H9 (cell line): ENCODE data around the gene ALDH9A1. TPM values are rescaled to one million over a fixed set of nuclear protein-coding genes. Genes with fewer than 3 reads are reported as not detected.

ENCODE experiments used
- DNase-seq: peaks from one replicate; pipeline ENCODE4 v3.0.0-alpha.2; 2017
- H2AFZ ChIP-seq: one replicate; pipeline ENCODE4 v1.6.1; 2013; ENCODE audit warnings: mild to moderate bottlenecking, low read length, control low read depth, moderate library complexity
- H2AK5ac ChIP-seq: 2 replicates; pipeline ENCODE4 v1.6.1; 2013; ENCODE audit warnings: low read length, control low read depth, mixed read lengths; ENCODE audit not compliant: insufficient read length
- H2BK120ac ChIP-seq: one replicate; pipeline ENCODE4 v1.6.1; 2013; ENCODE audit warnings: low read depth, mild to moderate bottlenecking, low read length, control low read depth, inconsistent platforms; ENCODE audit not compliant: poor library complexity, severe bottlenecking
- H2BK12ac ChIP-seq: 2 replicates; pipeline ENCODE4 v1.6.1; 2013; ENCODE audit warnings: low read length, control low read depth, mixed read lengths, low read depth; ENCODE audit not compliant: insufficient read length
- H2BK15ac ChIP-seq: 2 replicates; pipeline ENCODE4 v1.6.1; 2013; ENCODE audit warnings: low read depth, low read length, control low read depth
- H2BK20ac ChIP-seq: one replicate; pipeline ENCODE4 v1.6.1; 2013; ENCODE audit warnings: low read depth, mild to moderate bottlenecking, low read length, control low read depth, inconsistent platforms; ENCODE audit not compliant: poor library complexity, severe bottlenecking
- H2BK5ac ChIP-seq: 2 replicates; pipeline ENCODE4 v1.6.1; 2013; ENCODE audit warnings: low read length, control low read depth, mixed read lengths; ENCODE audit not compliant: insufficient read length
- H3K14ac ChIP-seq: 2 replicates; pipeline ENCODE4 v1.6.1; 2013; ENCODE audit warnings: low read length, control low read depth; ENCODE audit not compliant: insufficient read depth
- H3K18ac ChIP-seq: 2 replicates; pipeline ENCODE4 v1.6.1; 2013; ENCODE audit warnings: low read depth, mild to moderate bottlenecking, mixed read lengths, low read length, control low read depth; ENCODE audit not compliant: insufficient read length
- H3K23ac ChIP-seq: 2 replicates; pipeline ENCODE4 v1.6.1; 2013; ENCODE audit warnings: low read length, control low read depth, mixed read lengths, low read depth; ENCODE audit not compliant: insufficient read length
- H3K23me2 ChIP-seq: 2 replicates; pipeline ENCODE4 v1.6.1; 2013; ENCODE audit warnings: low read depth, mild to moderate bottlenecking, mixed read lengths, low read length, control low read depth; ENCODE audit not compliant: insufficient read length, poor library complexity, severe bottlenecking
- H3K27ac ChIP-seq: 2 replicates; pipeline ENCODE4 v1.5.1; 2013; ENCODE audit warnings: low read length, control low read depth, mixed read lengths, low read depth; ENCODE audit not compliant: insufficient read length
- H3K27me3 ChIP-seq: 2 replicates; pipeline ENCODE4 v1.6.1; 2013; ENCODE audit warnings: low read length, control low read depth, inconsistent platforms; ENCODE audit not compliant: insufficient read depth
- H3K4ac ChIP-seq: 2 replicates; pipeline ENCODE4 v1.6.1; 2013; ENCODE audit warnings: low read depth, mild to moderate bottlenecking, control low read depth, inconsistent platforms, low read length, moderate library complexity
- H3K4me1 ChIP-seq: 2 replicates; pipeline ENCODE4 v1.6.1; 2013; ENCODE audit warnings: low read length, control low read depth, inconsistent platforms; ENCODE audit not compliant: insufficient read depth
- H3K4me2 ChIP-seq: 2 replicates; pipeline ENCODE4 v1.6.1; 2013; ENCODE audit warnings: low read length, control low read depth, mixed read lengths; ENCODE audit not compliant: insufficient read length, insufficient read depth
- H3K56ac ChIP-seq: 2 replicates; pipeline ENCODE4 v1.6.1; 2013; ENCODE audit warnings: low read depth, mild to moderate bottlenecking, mixed read lengths, low read length, control low read depth; ENCODE audit not compliant: insufficient read length
- H3K79me1 ChIP-seq: 2 replicates; pipeline ENCODE4 v1.6.1; 2013; ENCODE audit warnings: low read depth, mild to moderate bottlenecking, moderate library complexity, low read length, control low read depth, inconsistent platforms; ENCODE audit not compliant: insufficient read depth, poor library complexity, severe bottlenecking
- H3K79me2 ChIP-seq: 2 replicates; pipeline ENCODE4 v1.6.1; 2013; ENCODE audit warnings: low read length, control low read depth, inconsistent platforms; ENCODE audit not compliant: insufficient read depth
- H3K9ac ChIP-seq: 2 replicates; pipeline ENCODE4 v1.6.1; 2013; ENCODE audit warnings: low read length, control low read depth, mixed read lengths; ENCODE audit not compliant: insufficient read length; ENCODE audit errors: extremely low read depth
- H3K9me3 ChIP-seq: one replicate; pipeline ENCODE4 v1.6.1; 2013; ENCODE audit warnings: low read depth, low read length, inconsistent platforms; ENCODE audit not compliant: control insufficient read depth
- H3T11ph ChIP-seq: one replicate; pipeline ENCODE4 v1.6.1; 2013; ENCODE audit warnings: mild to moderate bottlenecking, low read length, control low read depth, inconsistent platforms
- H4K20me1 ChIP-seq: one replicate; pipeline ENCODE4 v1.6.1; 2013; ENCODE audit not compliant: control insufficient read depth, insufficient read length, insufficient read depth
- H4K5ac ChIP-seq: 2 replicates; pipeline ENCODE4 v1.6.1; 2013; ENCODE audit warnings: low read depth, mild to moderate bottlenecking, mixed read lengths, low read length, control low read depth; ENCODE audit not compliant: insufficient read length
- H4K8ac ChIP-seq: replicated peaks from 2 replicates; pipeline ENCODE4 v1.6.1; 2013; ENCODE audit warnings: low read length, control low read depth, mixed read lengths, low read depth; ENCODE audit not compliant: insufficient read length
- H4K91ac ChIP-seq: 2 replicates; pipeline ENCODE4 v1.6.1; 2013; ENCODE audit warnings: low read depth, mild to moderate bottlenecking, moderate library complexity, mixed read lengths, low read length, control low read depth; ENCODE audit not compliant: insufficient read length
- H3K27ac Mint-ChIP-seq, 3 experiments: 2 replicates in 2 of 3; 3 replicates in 1 of 3; pipeline ENCODE4 v1.8.0; 2020 to 2021; ENCODE audit warnings: mixed read lengths in 3 of 3, mild to moderate bottlenecking in 1 of 3, moderate library complexity in 1 of 3
- H3K27me3 Mint-ChIP-seq: 2 replicates; pipeline ENCODE4 v1.8.0; 2021; ENCODE audit warnings: low read depth, mild to moderate bottlenecking, moderate library complexity, mixed read lengths
- H3K36me3 Mint-ChIP-seq, 3 experiments: 2 replicates in 2 of 3; 3 replicates in 1 of 3; pipeline ENCODE4 v1.8.0; 2020 to 2021; ENCODE audit warnings: low read depth in 3 of 3, mixed read lengths in 3 of 3; ENCODE audit not compliant: insufficient read depth in 1 of 3
- H3K4me1 Mint-ChIP-seq, 2 experiments: 2 replicates each; pipeline ENCODE4 v1.8.0; 2020; ENCODE audit warnings: mixed read lengths in 2 of 2
- H3K4me3 Mint-ChIP-seq, 2 experiments: 2 replicates in 1 of 2; 3 replicates in 1 of 2; pipeline ENCODE4 v1.8.0; 2020 to 2021; ENCODE audit warnings: mild to moderate bottlenecking in 2 of 2, mixed read lengths in 2 of 2, moderate library complexity in 1 of 2
- H3K9me3 Mint-ChIP-seq, 2 experiments: 2 replicates in 1 of 2; 3 replicates in 1 of 2; pipeline ENCODE4 v1.8.0; 2020; ENCODE audit warnings: mild to moderate bottlenecking in 2 of 2, mixed read lengths in 2 of 2, moderate library complexity in 1 of 2
- CTCF ChIP-seq: fragments of 200-600 bp; sonication (generic); conservative IDR thresholded peaks from 3 replicates; pipeline ENCODE4 v1.8.0; 2021; ENCODE audit warnings: antibody characterized with exemption, mild to moderate bottlenecking
- WGBS: extraction: QIAGEN DNeasy Blood & Tissue Kit; methylation state at CpG from one replicate; pipeline ENCODE4 v1.1.7; 2013; ENCODE audit warnings: missing lambda C conversion rate, low lambda C conversion rate, mixed read lengths; ENCODE audit not compliant: insufficient read length; ENCODE audit errors: extremely low coverage; 5-methylcytosine and 5-hydroxymethylcytosine counted together
- total RNA-seq: library from RNA; stranded (reverse); gene quantifications from 2 replicates; pipeline ENCODE4 v1.2.1, GENCODE V29; 2021

The ALDH9A1 gene
- total RNA-seq, 1 experiment from 2014 or later: 55.0 TPM

GRCh38 chr1:165616054-165616612 is 82.2 kb downstream of the ALDH9A1 start:
- no peak overlapping the region for H2AFZ ChIP-seq
- no peak overlapping the region for H2BK12ac ChIP-seq
- H3K4ac ChIP-seq: no peak overlapping the region
- no peak for DNase-seq
- WGBS: no CpG with 5 or more reads among the region's 1 CpG
- H2AK5ac ChIP-seq: no peak overlapping the region
- peaks cover 5 to 9% of the 10 kb centered on the region in 2 experiments for H3K9me3 Mint-ChIP-seq
- H3K9me3 ChIP-seq: no peaks in the 10 kb centered on the region
- no peak overlapping the region for H2BK20ac ChIP-seq
- no peaks in the 10 kb centered on the region for H3K27me3 ChIP-seq
- H3K23me2 ChIP-seq: no peaks in the 10 kb centered on the region
- H3K4me3 Mint-ChIP-seq: no peak overlapping the region
- no peak overlapping the region for H2BK5ac ChIP-seq
- no peak overlapping the region for H4K5ac ChIP-seq
- TF ChIP-seq CTCF: no peak
- no peaks in the 10 kb centered on the region for H3K79me2 ChIP-seq
- H4K8ac ChIP-seq: no peak overlapping the region
- H3K9ac ChIP-seq: no peak overlapping the region
- no peak overlapping the region for H3K23ac ChIP-seq
- no peak overlapping the region for H3K27ac ChIP-seq
- no peaks in the 10 kb centered on the region for H4K20me1 ChIP-seq
- no peaks in the 10 kb centered on the region for H3K79me1 ChIP-seq
- H2BK15ac ChIP-seq: no peak overlapping the region
- no peak overlapping the region for H3K18ac ChIP-seq
- no peak overlapping the region for H3K56ac ChIP-seq
- H2BK120ac ChIP-seq: no peak overlapping the region
- H3K4me1 ChIP-seq: peaks cover 5% of the 10 kb centered on the region; the same call in 1 of the 2 replicates
- H3K36me3 Mint-ChIP-seq: peaks cover 0 to 8% (median 0%) of the 10 kb centered on the region in 3 experiments; a peak in 2 of 7 replicates
- no peak overlapping the region for H4K91ac ChIP-seq
- H3K27ac Mint-ChIP-seq: no peak overlapping the region; a peak in 1 of 7 replicates
- no peak overlapping the region for H3T11ph ChIP-seq
- H3K4me2 ChIP-seq: no peak overlapping the region
- peaks cover 7% of the 10 kb centered on the region for H3K27me3 Mint-ChIP-seq
- no peak overlapping the region for H3K14ac ChIP-seq
- peaks cover 17 to 23% of the 10 kb centered on the region in 2 experiments for H3K4me1 Mint-ChIP-seq

Other genes starting within 250 kb of the ALDH9A1 start
- not detected in 2 replicates for gene LRRC52, start 154.6 kb downstream of the ALDH9A1 start, total RNA-seq
- gene MGST3, start 67.3 kb downstream of the ALDH9A1 start, total RNA-seq: 87.7 and 94.7 TPM in 2 replicates
- gene TMCO1, start 70.3 kb upstream of the ALDH9A1 start, total RNA-seq: 65.4 and 70.1 TPM in 2 replicates
- gene UCK2, start 129.1 kb upstream of the ALDH9A1 start, total RNA-seq: 74.8 and 77.9 TPM in 2 replicates